AG20443 (cell line): ENCODE measurements around the gene CACNG4.

ENCODE experiments used
- DNase-seq: peaks from one replicate; pipeline ENCODE4 v3.0.0; 2012; ENCODE audit warnings: low spot score, mixed read lengths

Gene CACNG4

DNA sequence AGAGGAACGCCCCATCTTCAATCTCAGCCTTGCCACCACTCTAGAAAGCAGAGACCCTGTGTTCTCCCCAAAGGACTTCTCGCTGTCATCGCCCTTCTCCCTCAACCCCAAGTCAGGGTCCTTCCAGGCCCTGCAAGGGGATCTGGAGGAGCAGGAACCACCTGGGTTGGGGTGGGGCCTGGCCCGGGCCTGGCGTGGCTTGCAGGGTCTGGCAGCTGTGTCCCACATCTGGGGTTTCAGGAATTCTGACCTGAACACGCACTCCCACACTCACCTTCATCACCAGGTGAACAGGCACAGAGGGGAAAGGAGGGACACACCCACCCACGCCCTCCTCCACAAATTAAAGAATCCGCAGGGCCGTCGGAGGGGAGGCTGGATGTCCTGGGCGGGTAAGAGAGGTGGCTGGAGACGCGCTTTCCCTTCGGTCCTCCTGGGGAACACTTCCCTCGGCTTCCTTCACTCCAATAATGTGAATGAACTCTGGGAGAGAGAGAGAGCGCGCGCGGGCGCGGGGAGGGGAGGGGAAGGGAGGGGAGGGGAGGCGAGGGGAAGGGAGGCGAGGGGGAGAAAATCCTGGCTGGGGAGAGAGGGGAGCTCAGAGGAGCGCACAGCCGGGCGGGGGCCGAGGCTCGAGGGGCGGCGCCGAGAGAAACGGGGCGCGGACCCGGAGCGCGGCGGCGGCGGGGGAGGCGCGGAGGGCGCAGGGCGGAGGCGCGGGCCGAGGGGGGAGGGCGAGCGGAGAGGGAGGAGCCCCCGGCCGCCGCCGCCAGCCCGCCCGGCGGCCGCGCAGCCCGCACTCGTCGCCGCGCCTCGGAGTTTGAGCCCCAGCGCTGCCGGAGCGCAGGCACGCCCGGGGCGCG lies at the start of gene CACNG4:
TSS of gene CACNG4 (plus strand) at position 799 of the 863 bp plus-strand sequence. CDS start 205 bp downstream, outside the sequence.
- DNase-seq: peak; percentile 33

DNA sequence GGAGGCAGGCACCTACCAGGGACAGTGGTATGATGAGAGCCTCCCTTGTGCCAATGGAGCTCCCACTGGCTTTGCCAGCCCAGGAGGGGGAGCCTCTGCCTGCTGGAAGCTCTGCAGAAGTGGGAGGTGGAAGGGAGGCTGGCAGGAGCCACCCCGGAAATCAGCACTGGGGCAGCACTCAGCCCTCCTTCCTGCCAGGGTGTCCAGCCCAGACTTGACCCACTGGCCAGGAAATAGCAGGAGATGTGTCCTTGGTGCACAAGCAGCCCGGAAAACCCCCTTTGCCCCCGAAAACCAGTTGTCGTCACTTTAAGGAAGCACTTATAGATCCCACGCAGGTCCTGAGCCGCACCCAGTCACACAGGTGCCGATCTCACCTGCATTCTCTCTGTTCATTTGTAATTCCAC lies 49.3 kb upstream of the CACNG4 start:
- DNase-seq: no peak

DNA sequence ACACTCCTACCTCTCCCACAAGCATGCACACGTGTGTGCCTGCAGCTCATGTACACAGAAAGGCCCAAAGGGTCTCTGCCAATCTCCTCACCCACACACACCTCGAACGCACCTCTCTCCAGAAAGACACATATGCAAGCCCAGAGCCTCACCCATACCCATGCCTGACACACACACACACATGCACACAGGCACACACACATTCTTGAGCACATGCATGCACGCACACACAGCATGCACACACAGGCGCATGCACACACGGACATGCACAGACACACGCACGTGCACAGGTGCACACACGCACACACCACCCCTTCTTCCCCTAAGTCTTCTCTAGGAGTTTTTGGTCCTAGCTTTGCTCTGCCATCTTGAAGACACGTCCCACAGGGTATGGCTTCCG lies 48.7 kb upstream of the CACNG4 start:
- no peak for DNase-seq

DNA sequence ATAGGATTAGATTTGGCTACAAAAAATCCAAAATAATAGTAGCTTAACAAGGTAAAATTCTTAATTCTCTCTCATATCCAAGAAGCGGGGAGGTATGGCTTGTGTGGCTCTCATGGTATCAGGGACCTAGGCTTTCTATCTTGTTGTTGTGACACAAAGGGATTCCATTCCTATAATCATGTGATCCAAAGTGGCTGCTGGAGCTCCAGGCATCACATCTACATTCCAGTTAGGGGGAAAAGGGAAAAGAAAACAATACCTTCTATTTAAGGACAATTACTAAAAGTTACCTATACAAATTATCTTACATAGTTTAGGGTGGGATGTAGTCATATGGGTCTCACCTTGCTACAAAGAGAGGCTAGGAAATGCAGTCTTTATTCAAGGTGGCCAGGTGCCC lies 47.6 kb upstream of the CACNG4 start:
- DNase-seq: no peak

DNA sequence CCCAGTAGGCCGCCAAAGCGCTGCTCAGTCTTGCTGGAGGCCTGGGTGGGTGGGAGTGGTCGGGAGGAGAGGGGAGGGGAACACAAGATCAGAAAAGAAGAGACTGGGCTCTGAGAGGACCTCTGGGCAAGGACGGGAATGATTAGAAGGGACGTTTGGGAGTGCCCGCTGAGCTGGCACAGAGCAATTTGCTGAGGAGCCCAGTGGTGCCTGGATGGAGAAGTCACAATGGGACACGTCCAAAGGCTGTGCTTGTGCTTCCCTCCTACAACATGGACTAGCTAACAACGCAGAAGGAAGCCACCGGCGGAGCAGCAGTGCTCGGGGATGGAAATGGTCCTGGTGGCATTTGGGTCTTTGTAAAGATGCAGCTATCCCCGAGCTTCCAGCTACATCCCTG lies 45.6 kb upstream of the CACNG4 start:
- no peak for DNase-seq

DNA sequence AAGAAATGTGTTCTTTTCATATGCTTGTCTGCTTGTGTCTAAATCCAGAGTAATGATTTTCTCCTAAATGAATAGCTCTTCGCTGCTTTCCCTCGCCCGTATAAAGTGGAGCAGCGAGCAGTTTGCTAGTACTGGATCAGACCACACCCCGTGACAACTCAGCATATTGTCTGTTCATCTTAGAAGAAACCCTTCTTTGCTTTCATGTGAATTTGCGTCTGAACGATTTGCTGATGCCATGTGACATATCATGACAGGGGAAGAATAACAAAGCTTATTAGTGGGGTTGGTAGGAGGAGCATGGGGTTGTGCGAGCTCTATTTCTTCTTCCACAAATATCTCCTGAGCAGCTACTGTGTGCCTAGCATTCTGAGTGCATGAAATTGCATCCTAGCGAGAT lies 44.1 kb upstream of the CACNG4 start:
- DNase-seq: no peak

DNA sequence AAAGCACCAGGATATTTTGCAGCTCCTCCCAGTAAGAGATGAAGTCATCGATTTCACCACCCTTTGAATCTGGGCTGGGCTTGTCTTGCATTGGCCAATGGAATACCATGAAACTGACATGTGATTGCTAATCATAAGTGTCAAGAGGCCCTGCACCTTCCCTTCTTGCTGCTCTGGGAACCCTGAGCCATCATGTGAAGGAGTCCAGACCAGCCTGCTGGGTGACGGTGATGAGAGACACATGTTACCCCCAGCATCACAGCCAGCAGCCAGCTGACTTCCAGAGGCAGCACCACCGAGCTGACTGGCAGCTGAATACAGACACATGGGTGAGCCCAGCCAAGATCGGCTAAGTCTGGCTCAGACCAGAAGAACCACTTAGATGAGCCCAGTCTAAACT lies 43.6 kb upstream of the CACNG4 start:
- DNase-seq: peak; percentile 35

DNA sequence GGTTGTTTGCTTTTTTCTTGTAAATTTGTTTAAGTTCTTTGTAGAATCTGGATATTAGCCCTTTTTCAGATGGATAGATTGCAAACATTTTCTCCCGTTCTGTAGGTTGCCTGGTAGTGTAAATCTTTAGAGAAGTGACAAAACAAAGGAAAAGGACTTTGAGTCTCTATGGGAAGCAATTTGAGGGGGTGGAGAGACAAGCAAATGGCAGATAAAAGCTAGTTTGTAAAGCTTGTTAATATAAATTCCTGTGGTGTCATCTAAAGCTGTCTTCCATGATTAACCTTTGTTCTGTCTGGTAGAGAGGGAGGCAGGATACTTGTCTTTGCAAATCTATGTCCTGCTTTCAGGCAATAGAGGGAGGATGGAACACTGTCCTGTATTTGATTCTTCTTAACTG lies 40.6 kb upstream of the CACNG4 start:
- DNase-seq: no peak

DNA sequence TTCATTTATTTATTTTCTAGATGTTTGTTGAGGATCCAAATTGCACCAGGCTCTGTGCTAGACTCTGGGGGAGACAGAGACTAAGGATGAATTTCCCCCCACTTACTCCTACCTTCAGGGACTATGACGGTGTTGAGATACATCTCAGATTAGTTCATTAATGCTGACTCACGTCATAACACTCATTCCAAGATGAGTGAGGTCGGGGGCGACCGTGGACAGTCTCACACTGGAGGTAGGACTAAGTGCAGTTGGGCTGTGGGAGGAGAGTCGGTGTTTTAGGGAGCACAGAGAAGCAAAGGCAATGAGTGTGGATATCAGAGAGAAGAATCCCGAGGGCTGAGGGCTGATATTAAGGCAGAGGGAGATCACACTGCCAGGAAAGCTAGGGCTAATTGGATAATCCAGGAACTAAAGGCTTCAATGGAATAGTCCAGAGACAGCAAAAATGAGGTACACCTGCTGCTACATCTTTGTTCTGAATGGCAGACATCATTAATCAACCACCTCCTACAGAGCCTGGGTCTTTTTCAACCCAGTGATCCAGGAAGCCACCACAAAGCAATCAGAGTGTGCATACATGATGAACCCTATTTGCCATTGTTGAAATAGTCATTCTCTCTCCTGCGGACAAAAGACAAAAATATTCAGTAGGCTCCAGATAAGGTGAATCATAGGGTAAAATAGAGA lies 38.6 kb upstream of the CACNG4 start:
- no peak for DNase-seq

DNA sequence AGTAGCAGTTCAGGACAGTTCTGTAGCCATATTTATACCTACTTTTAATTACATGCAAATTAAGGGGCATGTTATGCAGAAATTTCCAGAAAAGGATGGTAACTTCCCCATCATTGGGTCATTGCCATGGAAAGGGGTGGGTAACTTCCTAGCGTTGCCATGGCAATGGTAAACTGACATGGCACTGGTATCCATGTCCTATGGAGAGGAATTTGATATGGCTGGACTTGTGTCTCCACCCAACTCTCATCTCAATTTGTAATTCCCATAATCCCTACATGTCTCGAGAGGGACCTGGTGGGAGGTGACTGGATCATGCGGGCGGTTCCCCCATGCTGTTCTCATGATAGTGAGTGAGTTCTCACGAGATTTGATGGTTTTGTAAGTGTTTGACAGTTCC lies 35.6 kb upstream of the CACNG4 start:
- no peak for DNase-seq

DNA sequence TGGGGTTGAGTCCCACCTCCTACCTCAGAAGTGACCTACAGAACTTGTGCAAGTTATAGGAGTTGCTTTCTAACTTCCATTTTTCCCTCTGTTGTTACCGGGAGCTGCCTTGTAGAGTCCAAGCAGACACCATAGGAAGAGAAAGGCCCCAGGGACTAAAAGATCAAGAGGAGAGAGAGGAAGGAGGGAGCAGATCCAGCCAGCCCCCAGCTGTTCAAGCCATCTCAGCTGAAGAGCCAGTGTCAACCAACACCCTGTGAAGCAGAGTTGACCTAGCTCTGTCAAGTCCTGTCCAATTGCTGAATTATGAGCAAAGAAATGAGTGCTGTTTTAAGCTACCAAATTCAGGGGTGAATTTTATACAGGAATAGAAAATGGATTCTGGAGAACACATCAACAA lies 34.9 kb upstream of the CACNG4 start:
- no peak for DNase-seq

DNA sequence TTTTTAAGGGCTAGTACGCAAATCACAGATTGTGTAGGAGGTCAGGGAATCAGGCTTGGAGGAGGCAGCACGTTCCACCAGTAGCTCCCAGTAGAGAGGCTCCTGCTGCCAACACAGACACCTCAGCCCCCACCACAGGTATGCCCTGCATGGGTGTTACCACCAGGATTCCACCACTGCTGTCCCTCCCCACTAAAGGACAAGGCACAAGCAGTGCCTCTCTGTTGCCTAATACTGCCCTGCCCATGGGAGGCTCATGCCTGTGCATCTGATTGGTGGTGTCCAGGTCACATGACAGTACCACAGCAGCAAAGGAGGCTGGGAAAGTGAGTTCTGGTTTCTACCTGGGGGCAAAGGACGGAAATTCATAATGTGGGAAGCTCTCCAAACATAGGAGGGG lies 33.6 kb upstream of the CACNG4 start:
- DNase-seq: no peak

DNA sequence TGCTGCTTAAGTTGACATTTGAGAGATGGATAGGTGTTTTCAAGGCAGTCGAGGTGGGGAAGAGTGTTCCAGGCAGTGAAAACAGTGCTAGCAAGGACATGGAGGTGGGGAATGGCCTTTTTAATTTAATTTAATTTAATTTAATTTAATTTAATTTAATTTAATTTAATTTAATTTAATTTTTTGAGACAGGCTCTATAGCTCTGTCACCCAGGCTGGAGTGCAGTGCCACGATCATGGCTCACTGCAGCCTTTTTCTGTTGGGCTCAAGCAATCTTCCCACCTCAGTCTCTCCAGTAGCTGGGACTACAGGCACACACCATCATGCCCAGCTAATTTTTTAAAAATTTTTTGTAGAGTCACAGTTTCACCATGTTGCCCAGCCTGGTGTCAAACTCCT lies 32.2 kb upstream of the CACNG4 start:
- DNase-seq: no peak

DNA sequence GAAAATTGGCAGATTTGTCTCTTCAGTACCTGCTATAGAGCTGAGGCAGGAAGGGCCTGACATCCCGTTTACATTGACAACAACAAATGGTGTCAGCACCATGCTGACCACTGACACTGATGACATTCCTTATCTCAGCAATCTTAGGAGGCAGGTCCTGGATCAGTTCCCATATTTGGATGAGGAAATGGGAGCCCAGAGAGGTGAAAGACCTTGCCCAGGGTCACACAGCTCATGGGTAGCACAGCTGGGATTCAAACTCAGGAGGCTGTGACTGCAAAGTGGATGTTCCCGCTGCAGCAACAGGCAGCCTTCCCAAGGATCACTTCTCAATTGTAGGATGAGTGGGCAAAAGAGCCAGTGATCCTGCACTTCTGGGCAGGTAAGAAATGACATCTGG lies 30.5 kb upstream of the CACNG4 start:
- no peak for DNase-seq

DNA sequence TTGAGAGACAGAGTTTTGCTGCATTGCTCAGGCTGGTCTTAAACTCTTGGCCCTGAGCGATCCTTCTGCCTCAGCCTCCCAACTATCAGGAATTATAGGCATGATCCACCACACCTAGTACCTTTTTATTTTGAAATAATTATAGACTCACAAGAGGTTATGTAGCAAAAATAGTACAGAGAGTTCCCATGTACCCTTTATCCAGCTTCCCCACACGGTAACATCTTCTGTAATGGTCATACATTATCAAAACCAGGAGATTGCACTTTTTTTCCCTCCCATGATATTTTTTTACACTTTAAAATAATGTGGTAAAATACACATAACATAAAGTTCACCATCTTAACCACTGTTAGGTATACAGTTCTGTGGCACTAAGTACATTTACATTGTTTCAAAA lies 28.8 kb upstream of the CACNG4 start:
- DNase-seq: no peak

DNA sequence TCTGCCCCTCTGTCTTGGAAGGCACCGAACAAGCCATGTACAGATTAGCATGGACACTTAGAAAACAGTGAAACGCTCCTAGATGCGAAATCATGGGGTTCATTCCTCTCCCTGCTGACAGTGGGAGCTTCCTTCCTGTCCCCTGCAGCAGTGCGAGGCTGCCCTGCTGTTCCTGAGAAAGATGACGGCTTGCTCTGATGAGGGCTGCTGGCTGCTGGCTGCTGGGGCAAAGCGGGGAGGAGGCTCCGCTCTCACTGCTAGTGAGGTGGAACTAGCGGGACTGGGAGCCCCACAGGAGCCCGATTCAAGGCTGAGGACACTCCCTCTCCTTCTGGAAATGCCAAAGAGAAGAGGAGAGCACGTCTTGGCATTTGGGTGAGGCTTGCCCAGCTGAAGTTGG lies 25.9 kb upstream of the CACNG4 start:
- DNase-seq: no peak

DNA sequence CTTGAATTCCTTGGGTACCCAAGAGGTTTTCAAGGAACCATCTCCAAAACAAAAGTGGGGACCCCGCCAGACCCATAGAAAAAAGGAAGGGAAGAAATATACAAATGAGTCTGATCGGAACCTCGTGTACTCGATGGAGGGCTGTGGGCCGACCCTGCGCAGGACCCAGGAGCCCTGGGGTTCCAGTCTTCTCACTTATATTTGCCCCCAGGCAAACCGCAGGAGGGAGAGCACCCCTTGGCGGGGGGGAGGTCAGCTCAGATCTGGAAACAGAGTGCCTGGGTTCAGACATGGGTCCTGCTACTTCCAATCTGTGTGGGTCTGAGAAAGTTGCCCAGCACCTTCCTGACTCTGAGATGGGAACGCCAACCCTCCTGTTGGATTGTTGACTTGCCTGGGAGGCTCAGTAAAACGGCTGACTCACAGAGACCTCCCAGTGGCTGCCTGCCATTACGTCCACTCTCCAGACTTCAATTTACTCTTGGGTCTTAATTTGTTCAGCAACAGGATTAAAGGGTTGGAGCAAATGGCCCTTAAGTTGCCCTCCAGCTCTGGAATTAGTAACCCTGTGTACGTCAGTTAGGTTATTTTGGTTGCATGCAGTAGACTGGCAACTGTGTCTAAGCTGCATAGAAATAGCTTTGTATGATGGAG lies 24.9 kb upstream of the CACNG4 start:
- DNase-seq: no peak

DNA sequence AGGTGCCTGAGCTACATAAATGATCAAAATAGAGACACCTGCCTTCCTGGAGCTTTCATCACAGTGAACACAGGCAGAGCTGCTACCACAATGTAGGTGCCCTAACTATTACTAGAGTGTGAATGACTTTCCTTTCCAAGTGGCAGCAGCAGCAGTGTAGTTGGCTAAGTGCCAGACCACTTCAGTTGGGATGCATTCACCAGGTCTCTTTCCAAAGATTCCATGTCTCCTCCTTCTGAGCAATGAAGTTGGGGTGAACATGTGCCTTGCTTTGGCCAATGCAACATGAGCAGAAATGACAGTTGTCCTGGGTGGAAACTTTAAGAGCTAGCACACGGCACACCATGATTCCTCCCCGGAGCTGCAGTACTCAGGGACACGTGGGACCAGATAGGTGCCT lies 23.3 kb upstream of the CACNG4 start:
- DNase-seq: no peak

DNA sequence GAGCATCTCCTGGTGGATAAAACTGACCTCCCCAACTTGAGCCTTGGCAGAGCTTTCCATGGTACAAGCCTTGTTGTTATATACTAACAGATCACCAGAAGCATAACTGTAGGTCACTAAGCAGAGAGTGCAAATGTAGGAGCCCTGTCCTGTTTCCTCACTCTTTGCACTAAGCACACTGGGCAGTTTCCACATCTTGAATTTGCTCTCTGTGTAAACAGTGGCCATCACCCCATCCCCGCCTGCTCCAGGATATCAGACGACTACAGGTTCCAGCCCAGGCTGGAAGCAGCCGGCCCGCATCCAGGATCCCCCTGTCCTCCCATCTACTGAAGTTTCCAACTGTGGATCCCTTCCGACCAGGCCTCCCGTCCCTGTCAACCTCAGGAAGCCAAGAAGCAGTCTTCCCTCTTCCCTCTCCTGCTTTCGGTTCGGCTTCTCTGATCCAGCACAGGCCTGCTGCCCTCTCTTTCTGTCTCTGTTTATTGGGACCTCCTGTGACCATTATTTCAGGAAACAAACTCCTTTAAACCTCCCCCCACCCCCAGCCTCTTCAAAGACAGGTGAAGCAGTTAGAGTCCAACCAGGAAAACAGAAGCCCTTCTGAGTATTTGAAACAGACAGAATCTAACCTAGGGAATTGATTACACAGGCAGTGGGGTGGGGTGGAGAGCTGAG lies 22.6 kb upstream of the CACNG4 start:
- DNase-seq: no peak

DNA sequence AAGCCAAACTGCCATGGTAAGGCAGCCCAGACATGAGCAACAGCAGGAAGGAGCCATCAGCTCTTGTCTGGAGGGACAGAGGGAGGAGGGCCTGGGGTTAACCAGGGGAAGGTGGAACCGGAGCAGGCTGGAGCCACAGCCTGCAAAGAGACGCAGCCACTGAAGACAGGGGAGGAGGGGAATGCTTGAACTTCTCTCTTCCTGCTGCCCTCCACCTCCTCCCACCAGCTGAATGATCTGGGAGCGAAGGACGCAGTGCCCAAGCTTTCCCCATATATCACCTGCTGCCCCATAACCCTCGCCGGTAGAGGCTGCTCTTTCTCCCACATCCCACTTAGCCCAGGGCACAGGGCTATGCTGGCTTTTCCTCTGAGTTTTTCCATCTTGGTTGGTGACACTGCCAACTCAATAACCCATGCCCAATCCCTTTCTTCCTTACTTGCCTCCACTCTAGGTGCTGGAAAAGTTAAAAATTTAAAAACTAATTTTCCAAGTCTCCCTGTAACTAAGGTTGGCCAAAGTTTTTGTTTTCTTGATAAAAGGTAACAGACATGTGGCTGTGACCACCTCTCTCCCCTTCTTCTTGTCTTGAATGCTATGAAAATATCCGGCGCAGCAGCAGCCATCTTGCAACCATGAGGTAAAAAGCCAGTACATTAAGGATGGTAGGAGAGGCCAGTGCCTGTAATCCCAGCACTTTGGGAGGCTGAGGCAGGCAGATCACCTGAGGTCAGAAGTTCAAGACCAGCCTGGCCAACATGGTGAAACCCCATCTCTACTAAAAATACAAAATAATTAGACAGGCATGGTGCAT lies 21.8 kb upstream of the CACNG4 start:
- no peak for DNase-seq

DNA sequence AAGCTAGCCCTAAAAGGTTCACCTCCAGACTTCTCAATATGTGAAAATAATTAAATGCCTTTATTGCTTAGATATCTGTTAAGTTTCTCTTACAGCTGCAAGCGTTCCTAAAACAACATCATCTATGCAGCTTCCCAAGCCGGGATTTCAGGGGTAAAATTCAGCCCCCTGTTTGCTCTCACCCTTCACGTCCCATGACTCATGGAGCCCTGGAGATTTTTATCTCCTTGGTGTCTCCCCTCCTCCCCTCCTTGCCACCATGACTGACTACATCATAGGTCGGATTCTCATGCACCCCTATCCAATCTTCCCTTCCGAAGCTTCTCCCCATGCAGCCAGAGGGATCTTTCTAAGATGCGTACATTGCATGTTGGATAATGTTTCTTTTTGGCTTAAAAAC lies 21.0 kb upstream of the CACNG4 start:
- no peak for DNase-seq
